Fibroblast of skin of right biceps (primary cell): Measurements from ENCODE around the gene NR3C1.
A peak's percentile ranks its signal among the peaks of the same experiment; 100 is the strongest.

Source experiments
- DNase-seq: peaks from one replicate; pipeline ENCODE4 v3.0.0-alpha.2; 2013

The NR3C1 gene

DNA sequence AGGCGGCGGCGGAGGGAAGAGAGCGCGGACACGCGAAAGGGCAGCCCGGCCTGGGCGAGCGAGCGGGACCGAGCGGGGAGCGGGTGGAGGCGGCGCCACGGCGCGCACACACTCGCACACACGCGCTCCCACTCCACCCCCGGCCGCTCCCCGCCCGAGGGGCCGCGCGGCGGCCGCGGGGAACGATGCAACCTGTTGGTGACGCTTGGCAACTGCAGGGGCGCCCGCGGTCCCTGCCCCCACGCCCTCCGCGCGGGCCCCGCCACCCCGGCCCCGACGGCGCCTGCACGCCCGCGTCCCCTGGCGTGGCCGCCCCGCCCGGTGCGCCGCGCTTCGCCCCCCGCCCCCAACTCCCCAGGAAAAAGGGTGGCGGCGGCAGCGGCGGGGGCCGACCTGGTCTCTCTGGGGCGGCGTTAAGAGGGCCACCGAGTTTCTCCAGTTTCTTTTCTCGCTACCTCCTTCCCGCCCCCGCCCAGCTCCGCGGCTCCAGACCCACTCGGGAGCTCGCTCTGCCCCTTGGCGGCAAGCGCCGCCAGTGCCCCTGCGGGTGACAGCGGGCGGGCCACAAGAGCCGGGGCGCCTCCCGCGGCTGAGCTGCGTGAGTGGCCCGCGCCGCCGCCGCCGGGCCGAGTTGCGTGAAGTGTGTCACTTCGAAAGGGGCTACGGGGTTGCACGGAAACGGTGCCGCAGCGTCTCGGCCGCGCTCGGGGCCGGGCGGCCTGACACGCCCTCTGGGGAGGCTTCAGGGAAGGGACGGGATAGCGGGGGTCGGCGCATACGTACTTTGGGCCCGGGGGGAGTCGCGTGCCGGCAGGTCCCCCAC lies at the start of gene NR3C1:
TSS of gene NR3C1 (minus strand) at position 94 of the 823 bp plus-strand sequence. CDS start 2,847 bp downstream, outside the sequence.
- peak; percentile 91 for DNase-seq

- DNase-seq: peak; percentile 42
Observed at GRCh38 chr5:143449772-143450171, 46.3 kb upstream of the NR3C1 start.

GRCh38 chr5:143448518-143448917 lies 45.0 kb upstream of the NR3C1 start:
- no peak for DNase-seq

- no peak for DNase-seq
Observed at GRCh38 chr5:143447983-143448382, 44.5 kb upstream of the NR3C1 start.

DNA sequence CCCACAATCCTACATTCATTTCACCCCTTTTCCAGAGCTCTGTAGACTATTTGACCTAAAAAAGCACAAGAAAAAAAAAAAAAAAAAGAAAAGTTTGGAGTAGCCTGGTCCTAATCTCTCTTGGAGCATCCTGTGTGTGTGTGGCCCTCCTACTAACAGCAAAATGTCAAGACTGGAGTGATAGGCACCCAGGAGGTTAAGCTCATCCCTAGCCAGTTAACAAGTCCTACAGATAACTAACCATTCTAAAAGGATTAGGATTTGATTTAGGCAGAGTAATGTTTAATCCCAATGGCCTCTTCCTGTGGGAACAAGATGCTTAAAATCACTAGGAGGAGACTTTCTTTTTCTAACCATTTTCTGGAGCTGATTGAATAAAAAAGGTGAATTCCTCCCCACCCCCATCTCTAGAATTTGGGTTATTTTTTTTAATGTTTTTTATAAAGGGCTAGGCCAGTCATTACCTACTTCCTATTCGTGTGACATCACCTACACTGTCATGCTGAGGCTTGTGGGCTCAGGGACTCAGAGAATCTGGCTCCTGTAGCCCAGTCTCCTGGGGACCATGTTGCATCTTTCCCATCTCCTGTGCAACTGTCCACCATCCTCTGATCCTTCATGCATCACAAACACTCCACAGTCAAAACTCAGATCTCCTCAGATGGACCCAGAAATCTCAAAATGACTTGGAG lies 43.2 kb upstream of the NR3C1 start:
- no peak for DNase-seq

DNA sequence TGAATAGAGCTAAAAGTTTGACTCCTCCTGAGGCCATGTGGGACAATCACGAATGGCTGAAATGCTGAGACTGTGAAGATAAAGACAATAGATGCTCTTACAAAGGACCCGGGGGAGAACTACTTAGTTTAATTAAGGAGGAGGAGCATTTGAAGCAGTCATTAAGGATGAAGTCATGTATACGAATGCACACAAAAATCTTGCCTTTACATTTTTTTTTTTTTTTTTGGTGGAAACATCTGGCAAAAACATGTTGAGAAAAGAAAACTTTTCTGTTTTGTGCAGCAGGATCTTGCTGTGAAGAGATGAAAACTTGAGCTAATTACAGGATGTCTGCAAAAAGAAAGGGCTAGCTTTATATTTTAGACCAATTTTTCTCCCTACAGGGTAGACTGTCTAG lies 42.3 kb upstream of the NR3C1 start:
- DNase-seq: peak; percentile 33

- no peak for DNase-seq
Observed at GRCh38 chr5:143443330-143443729, 39.8 kb upstream of the NR3C1 start.

GRCh38 chr5:143442385-143442784 lies 38.9 kb upstream of the NR3C1 start:
- peak; percentile 56 for DNase-seq

DNA sequence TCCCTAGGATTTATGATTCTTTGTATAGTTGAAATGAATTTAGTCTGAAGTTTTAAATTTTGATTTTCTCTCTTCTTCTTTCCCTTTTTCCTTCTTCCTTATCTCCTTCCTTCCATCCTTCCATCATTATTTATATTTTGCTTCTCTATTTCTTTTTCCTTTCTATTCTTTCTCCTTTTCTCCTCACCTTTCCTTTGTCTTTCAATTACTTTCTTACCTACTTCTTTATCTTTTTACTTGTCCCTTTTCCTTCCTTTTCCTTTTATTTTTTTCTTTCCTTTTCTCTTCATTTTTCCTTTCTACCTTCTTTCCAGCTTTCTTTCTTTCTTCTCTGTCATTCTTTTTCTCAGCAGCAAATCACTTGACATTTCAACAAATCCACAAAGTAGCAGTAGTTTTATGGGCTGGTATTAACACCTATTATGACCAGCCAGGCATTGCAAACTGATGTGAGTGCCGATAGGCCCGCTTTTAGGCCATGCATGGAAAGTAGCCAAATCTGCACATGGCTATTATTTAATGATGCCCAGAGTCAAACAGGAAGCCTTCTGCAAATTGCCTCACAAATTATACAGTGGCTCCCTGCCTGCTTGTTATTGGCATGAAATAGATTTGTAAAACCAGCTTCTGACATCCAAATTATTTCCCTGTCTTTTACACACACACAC lies 37.1 kb upstream of the NR3C1 start:
- DNase-seq: no peak

- no peak for DNase-seq
Observed at GRCh38 chr5:143437666-143438273, 34.3 kb upstream of the NR3C1 start.

- no peak for DNase-seq
Observed at GRCh38 chr5:143436871-143437270, 33.4 kb upstream of the NR3C1 start.

DNA sequence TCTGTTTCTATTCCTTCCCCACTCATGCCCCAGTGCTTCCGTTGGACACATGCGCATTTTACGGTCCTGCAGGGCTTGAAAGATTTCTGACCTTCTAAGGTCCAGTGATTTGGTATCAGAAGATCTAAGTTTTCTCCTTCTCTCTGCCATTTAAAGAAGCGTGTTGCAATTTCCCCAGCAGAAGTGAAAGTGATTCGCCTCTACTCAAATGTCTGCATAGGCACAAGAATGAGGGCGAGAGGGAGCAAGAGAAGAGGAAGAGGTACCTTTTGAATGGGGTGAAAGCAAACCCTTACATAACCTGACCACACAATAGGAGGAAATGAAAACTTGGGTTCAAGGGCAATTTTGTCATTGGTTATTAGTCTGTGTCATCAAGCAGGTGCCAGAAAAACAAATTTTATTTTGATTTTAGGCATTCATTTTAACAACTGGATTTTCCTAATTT lies 31.7 kb upstream of the NR3C1 start:
- DNase-seq: no peak

DNA sequence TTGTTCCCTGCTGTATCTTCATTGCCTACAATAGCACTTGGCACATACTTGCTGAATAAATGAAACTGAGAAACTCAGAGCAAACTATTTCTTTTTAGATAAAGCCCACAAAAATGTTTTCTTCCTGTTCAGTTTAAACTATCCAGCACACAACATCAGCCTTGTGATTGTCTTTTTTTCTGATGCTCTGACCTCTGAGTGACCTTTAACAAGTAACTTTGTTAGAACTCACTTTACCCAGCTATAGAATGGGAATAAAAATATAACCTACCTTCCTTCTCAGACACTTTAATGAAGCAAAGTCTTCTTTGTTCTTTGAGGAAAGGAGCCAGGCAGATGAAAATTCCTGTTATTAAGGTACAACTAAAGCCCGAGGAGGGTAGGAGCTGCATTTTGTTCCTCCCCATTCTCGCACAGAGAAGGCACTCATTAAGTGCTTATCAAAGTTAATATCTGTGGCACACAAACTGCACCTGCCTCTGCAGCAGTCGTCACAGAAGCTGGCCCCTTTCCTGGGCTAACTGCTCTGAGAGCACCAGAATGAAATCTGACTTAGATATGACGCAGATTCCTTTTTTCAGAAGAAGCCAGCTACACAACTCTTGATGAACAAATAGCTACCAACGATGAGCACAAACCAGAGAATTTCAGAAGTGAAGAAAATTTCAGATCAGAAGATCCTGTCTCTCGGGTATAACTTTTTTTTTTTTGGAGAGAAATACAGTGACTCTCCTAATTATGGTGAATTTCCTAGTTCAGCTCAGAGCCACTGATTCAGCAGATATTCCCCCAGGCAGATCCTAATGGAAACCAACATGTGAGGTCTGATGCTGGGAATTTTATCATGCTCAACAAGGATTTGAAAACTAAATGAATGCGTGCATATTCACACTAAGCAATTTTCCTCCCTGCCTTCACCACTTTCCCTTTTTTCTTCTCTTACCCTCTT lies 31.0 kb upstream of the NR3C1 start:
- DNase-seq: no peak

- DNase-seq: no peak
Observed at GRCh38 chr5:143433670-143434069, 30.2 kb upstream of the NR3C1 start.

- no peak for DNase-seq
Observed at GRCh38 chr5:143432658-143433239, 29.3 kb upstream of the NR3C1 start.

DNA sequence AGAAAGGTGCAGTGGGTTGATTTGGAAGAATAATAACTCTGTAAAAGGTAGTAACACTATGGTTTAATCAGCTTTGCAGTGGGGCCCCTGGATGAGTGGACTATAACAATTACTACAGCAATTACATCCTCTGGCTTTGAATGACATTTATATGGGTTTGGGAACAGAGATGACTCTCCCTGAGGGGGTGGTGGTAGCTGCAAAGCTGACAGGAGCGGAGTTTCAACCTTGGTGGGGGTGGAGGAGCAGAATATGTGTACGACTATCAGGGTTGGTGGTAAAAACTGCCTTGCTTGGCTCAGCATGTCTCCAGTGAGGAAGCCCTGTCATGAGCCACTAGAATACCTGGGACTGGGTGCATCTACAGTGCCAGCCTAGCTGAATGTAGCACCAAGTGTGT lies 28.3 kb upstream of the NR3C1 start:
- no peak for DNase-seq

DNA sequence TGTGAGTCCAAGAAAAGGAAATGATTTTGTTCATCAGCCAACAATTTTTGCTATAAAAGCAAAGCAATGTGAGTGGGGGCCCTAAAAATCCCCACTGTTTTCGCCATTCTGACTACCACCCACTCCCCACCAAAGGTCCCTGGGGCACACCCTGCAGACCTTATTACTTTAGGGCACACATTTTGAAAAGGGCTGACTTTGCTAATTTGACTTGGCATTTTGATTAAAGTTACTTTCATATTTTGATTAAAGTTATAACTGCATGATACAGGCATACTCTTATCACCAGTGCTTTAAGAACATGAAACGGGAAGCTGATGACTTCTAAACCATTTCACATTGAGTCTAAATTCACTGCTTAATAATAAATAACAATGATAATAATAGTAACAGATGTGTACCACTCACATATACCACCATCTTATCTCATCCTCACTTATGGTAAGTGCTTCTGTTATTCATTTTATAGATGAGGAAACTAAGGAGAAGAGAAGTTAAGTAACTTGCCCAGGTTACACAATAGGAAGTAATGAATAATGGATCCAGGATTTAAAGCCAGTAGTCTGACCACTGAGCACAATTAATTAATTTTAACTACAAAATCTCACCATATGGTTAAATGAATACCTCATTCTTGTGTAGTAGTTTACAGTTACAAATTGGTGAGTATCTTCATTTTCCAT lies 25.4 kb upstream of the NR3C1 start:
- DNase-seq: no peak

- no peak for DNase-seq
Observed at GRCh38 chr5:143428155-143428554, 24.7 kb upstream of the NR3C1 start.

DNA sequence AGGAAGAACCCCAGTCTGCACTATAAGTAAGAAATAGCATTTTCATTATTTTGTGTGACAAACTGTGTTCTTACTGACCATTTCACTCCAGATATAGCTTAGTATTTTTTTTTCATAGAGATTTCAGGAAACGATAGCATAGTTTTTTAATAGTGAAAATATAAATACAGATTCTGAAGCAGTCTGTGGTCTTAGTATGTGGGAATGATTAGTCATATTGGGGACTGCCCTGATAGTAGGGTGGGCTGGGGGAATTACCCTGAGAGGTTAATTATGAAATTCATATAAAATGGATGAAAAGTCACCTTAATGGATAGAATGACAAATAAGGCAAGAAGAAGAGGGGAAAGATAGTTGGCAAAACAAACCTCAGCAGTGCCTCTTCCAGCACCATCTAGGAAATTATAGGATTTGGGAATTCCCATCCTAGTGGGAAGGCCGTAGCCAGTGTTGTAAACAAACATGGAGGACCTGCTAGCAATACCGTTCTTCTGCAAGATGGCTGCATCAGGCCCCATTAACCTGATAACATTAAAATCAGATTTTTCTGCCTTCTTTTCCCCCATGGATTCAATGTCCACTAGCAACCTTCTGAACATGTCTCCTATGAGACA lies 23.7 kb upstream of the NR3C1 start:
- DNase-seq: no peak

GRCh38 chr5:143426437-143426991 lies 23.0 kb upstream of the NR3C1 start:
- DNase-seq: no peak
